ENCODE data around the gene HSPA12A.

GRCh38 chr10:116771101-116771958 lies 29.0 kb upstream of the HSPA12A start:
- no peak for TF ChIP-seq EZH2 (IDR thresholded peaks at IDR 0.05; ENCODE audit: insufficient read depth, low read length)
- TF ChIP-seq CTCF (IDR thresholded peaks at IDR 0.05; ENCODE audit: insufficient read depth, low read depth, low read length) = no peak
